Measurements from ENCODE around the gene ROR2.

DNA sequence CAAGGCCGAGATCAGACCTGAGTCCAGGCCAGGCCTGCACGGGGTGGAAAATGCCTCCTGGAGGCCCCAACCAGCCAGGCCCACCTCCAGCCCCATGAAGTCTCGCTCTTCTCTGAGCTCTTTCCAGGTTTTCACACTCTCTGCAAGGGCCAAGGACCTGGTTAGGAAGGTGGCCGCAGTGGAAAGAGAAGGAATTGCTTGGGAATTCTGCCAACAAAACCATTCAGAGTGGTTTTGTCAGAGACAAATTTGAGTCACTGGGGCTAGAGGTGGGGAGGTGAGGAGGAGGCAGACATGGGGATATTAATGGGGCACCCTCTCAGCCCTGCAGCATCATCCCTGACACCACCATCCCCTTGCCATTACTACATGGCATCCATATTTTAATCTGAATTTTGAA is 261.0 kb downstream of the ROR2 start:
- TF ChIP-seq POLR2A (IDR thresholded peaks at IDR 0.05; ENCODE audit: low read depth, low read length) (no peak), TAF1 (IDR thresholded peaks at IDR 0.05; ENCODE audit: borderline replicate concordance, low read depth, low read length) (no peak)

All from GM12892 (cell line).